GM23338 (cell line): Measurements from ENCODE around the gene COL5A2. TPM values are rescaled to one million over a fixed set of nuclear protein-coding genes. Genes with fewer than 3 reads are reported as not detected.

Experiments used
- ATAC-seq: fragments of 200-7000 bp; cut with Tn5 transposase; 3 replicates; pipeline ENCODE4 v1.9.1; 2020
- DNase-seq: peaks from one replicate; pipeline ENCODE4 v3.0.0-alpha.2; 2015; ENCODE audit warnings: low spot score
- H2AFZ ChIP-seq: fragments of 200-600 bp; sonication (generic); 2 replicates; pipeline ENCODE4 v1.8.0; 2016; ENCODE audit warnings: antibody characterized with exemption, mild to moderate bottlenecking, moderate library complexity
- H3F3A ChIP-seq: fragments of 200-600 bp; sonication (generic); replicated peaks from 2 replicates; pipeline ENCODE4 v1.8.0; 2017; ENCODE audit warnings: antibody characterized with exemption, mixed run types, low read depth
- H3K27ac ChIP-seq: fragments of 200-600 bp; sonication (generic); 2 replicates; pipeline ENCODE4 v1.6.1; 2016; ENCODE audit warnings: low read depth
- H3K27me3 ChIP-seq: fragments of 200-600 bp; sonication (generic); 2 replicates; pipeline ENCODE4 v1.8.0; 2016; ENCODE audit warnings: mild to moderate bottlenecking, mixed run types, moderate library complexity; ENCODE audit not compliant: insufficient read depth
- H3K36me3 ChIP-seq: fragments of 200-600 bp; sonication (generic); 2 replicates; pipeline ENCODE4 v1.8.0; 2016; ENCODE audit warnings: mild to moderate bottlenecking; ENCODE audit not compliant: insufficient read depth
- H3K4me1 ChIP-seq: fragments of 200-600 bp; sonication (generic); 2 replicates; pipeline ENCODE4 v1.8.0; 2016; ENCODE audit warnings: mild to moderate bottlenecking, moderate library complexity; ENCODE audit not compliant: insufficient read depth
- H3K4me2 ChIP-seq: fragments of 200-600 bp; sonication (generic); 2 replicates; pipeline ENCODE4 v1.7.1; 2017; ENCODE audit warnings: mixed run types
- H3K4me3 ChIP-seq: fragments of 200-600 bp; sonication (generic); 2 replicates; pipeline ENCODE4 v1.6.1; 2016; ENCODE audit warnings: mixed run types
- H3K79me2 ChIP-seq: fragments of 200-600 bp; sonication (generic); replicated peaks from 2 replicates; pipeline ENCODE4 v1.8.0; 2017; ENCODE audit warnings: mild to moderate bottlenecking; ENCODE audit not compliant: insufficient read depth
- H3K9me2 ChIP-seq: fragments of 200-600 bp; sonication (generic); 2 replicates; pipeline ENCODE4 v1.8.0; 2017; ENCODE audit not compliant: insufficient read depth
- H4K20me1 ChIP-seq: fragments of 200-600 bp; sonication (generic); replicated peaks from 2 replicates; pipeline ENCODE4 v1.8.0; 2017; ENCODE audit warnings: mild to moderate bottlenecking; ENCODE audit not compliant: insufficient read depth
- H3K27ac Mint-ChIP-seq: 2 replicates; pipeline ENCODE4 v1.8.0; 2020; ENCODE audit warnings: inconsistent platforms, mild to moderate bottlenecking, moderate library complexity, mixed read lengths
- H3K27me3 Mint-ChIP-seq: 3 replicates; pipeline ENCODE4 v1.8.0; 2022; ENCODE audit warnings: low read depth, mild to moderate bottlenecking, moderate library complexity, mixed read lengths, inconsistent platforms; ENCODE audit not compliant: insufficient read depth, poor library complexity
- H3K36me3 Mint-ChIP-seq: 3 replicates; pipeline ENCODE4 v1.8.0; 2021; ENCODE audit warnings: low read depth, mild to moderate bottlenecking, inconsistent platforms, moderate library complexity, mixed read lengths
- H3K4me1 Mint-ChIP-seq: 3 replicates; pipeline ENCODE4 v1.8.0; 2020; ENCODE audit warnings: mild to moderate bottlenecking, inconsistent platforms, mixed read lengths
- H3K4me3 Mint-ChIP-seq: 3 replicates; pipeline ENCODE4 v1.8.0; 2021; ENCODE audit warnings: moderate library complexity, mild to moderate bottlenecking, inconsistent platforms, mixed read lengths
- H3K9me3 Mint-ChIP-seq: 3 replicates; pipeline ENCODE4 v1.8.0; 2020; ENCODE audit warnings: moderate library complexity, mild to moderate bottlenecking, inconsistent platforms, mixed read lengths
- CTCF ChIP-seq, 2 experiments: fragments of 200-600 bp in 1 of 2; sonication (generic) in 1 of 2; conservative IDR thresholded peaks; 2 replicates each; pipeline versions ENCODE4 v1.5.1 to v1.6.1; 2016 to 2017; ENCODE audit warnings: antibody characterized with exemption in 2 of 2, low read depth in 2 of 2, mild to moderate bottlenecking in 2 of 2, moderate library complexity in 1 of 2
- ETS1 ChIP-seq: IDR thresholded peaks from 2 replicates; pipeline ENCODE4 v1.6.1; 2016; ENCODE audit warnings: antibody characterized with exemption
- EZH2 ChIP-seq: fragments of 200-600 bp; sonication (generic); IDR thresholded peaks from one replicate; pipeline ENCODE4 v1.8.0; 2017; ENCODE audit warnings: antibody characterized with exemption, mild to moderate bottlenecking, low read depth; ENCODE audit not compliant: unreplicated experiment
- EZH2phosphoT487 ChIP-seq: fragments of 200-600 bp; sonication (generic); IDR thresholded peaks from one replicate; pipeline ENCODE4 v1.8.1; 2018; ENCODE audit warnings: antibody characterized with exemption; ENCODE audit not compliant: unreplicated experiment
- JUNB ChIP-seq: IDR thresholded peaks from one replicate; pipeline ENCODE4 v1.6.1; 2016; ENCODE audit warnings: antibody characterized with exemption; ENCODE audit not compliant: unreplicated experiment
- NANOG ChIP-seq: IDR thresholded peaks from 2 replicates; pipeline ENCODE4 v1.6.1; 2016; ENCODE audit warnings: antibody characterized with exemption, borderline replicate concordance
- POLR2AphosphoS5 ChIP-seq: IDR thresholded peaks from 2 replicates; pipeline ENCODE4 v1.6.1; 2016; ENCODE audit warnings: antibody characterized with exemption, low read depth
- REST ChIP-seq: IDR thresholded peaks from one replicate; pipeline ENCODE4 v1.6.1; 2018; ENCODE audit warnings: antibody characterized with exemption; ENCODE audit not compliant: unreplicated experiment
- STAT1 ChIP-seq: IDR thresholded peaks from one replicate; pipeline ENCODE4 v1.6.1; 2016; ENCODE audit warnings: antibody characterized with exemption; ENCODE audit not compliant: unreplicated experiment
- ZNF114 ChIP-seq: fragments of 250-450 bp; sonication (Bioruptor Pico); IDR thresholded peaks from 2 replicates; pipeline ENCODE4 v1.5.0; 2020; ENCODE audit warnings: mild to moderate bottlenecking, moderate library complexity
- ZNF331 ChIP-seq: fragments of 250-450 bp; sonication (Bioruptor Pico); IDR thresholded peaks from 2 replicates; pipeline ENCODE4 v1.5.0; 2020; ENCODE audit warnings: low read depth, mild to moderate bottlenecking, moderate library complexity
- ZNF462 ChIP-seq: fragments of 250-450 bp; sonication (Bioruptor Pico); IDR thresholded peaks from 2 replicates; pipeline ENCODE4 v1.5.0; 2020; ENCODE audit warnings: mild to moderate bottlenecking, moderate library complexity
- polyA plus RNA-seq: library from polyadenylated mRNA; unstranded; fragments of >200 nt; fragmentation: Nextera tagmentation; extraction: Ambion mirVana; gene quantifications from 2 replicates; pipeline ENCODE4 v1.2.1, GENCODE V29; 2016
- total RNA-seq: library from RNA; depleted of rRNA; stranded (reverse); fragments of >200 nt; shearing (Covaris generic); gene quantifications from 2 replicates; pipeline ENCODE4 v1.2.3, GENCODE V29; 2014

The COL5A2 gene
- total and polyA plus RNA-seq, 2 experiments from 2014 or later = 6.7 to 19.7 TPM

GRCh38 chr2:189218236-189218635 lies 38.7 kb upstream of the COL5A2 start:
- H3K36me3 Mint-ChIP-seq = no peaks in the 10 kb centered on the region
- no peaks in the 10 kb centered on the region for H3K27me3 ChIP-seq
- TF ChIP-seq CTCF (conservative IDR thresholded peaks at IDR 0.05; ENCODE audit: low read depth in 2 of 2) (no peak), STAT1 (no peak), EZH2 (no peak), JUNB (no peak), NANOG (no peak), ZNF462 (no peak), EZH2phosphoT487 (no peak), REST (no peak), ZNF331 (CRISPR knock-in tag) (no peak), ZNF114 (CRISPR knock-in tag) (no peak), ETS1 (no peak), POLR2AphosphoS5 (no peak)
- peak overlapping the region; percentile 94 for H3K27ac Mint-ChIP-seq
- peak overlapping the region; percentile 16; the same call in 1 of the 2 replicates for H3K4me2 ChIP-seq
- H3K79me2 ChIP-seq = no peaks in the 10 kb centered on the region
- no peaks in the 10 kb centered on the region for H3K36me3 ChIP-seq
- no peaks in the 10 kb centered on the region for H3K9me3 Mint-ChIP-seq
- H2AFZ ChIP-seq = no peak overlapping the region
- DNase-seq (no peak), ATAC-seq (peak; percentile 16; the same call in 1 of the 3 replicates)
- H3K4me1 Mint-ChIP-seq = peaks cover 52% of the 10 kb centered on the region
- H3K4me3 ChIP-seq = no peak overlapping the region
- H3K9me2 ChIP-seq = no peaks in the 10 kb centered on the region
- H3K4me1 ChIP-seq = peaks cover 55% of the 10 kb centered on the region
- H3K27ac ChIP-seq = peak overlapping the region; percentile 56
- peaks cover 3% of the 10 kb centered on the region for H3K27me3 Mint-ChIP-seq
- no peaks in the 10 kb centered on the region for H4K20me1 ChIP-seq
- H3K4me3 Mint-ChIP-seq = no peak overlapping the region
- no peaks in the 10 kb centered on the region for H3F3A ChIP-seq
